ENCODE data around the gene FMNL3. TPM values are rescaled to one million over a fixed set of nuclear protein-coding genes. Genes with fewer than 3 reads are reported as not detected.

Gene FMNL3
- total RNA-seq, 1 experiment from 2014 or later = 3.5 TPM

- ChIA-PET POLR2A (no interaction called here), CTCF (no interaction called here), RAD21 (ENCODE audit: low non-redundant PET in 1 of 2, low total read pairs in 2 of 2, uncharacterized antibody in 2 of 2, unreplicated experiment in 2 of 2) (no interaction called here)
- Histone ChIP-seq H3K9me2 (ENCODE audit: insufficient read depth) (0 out of 2 replicates have a peak, but pooled peaks cover 2% of the 10 kb centered on the region), H2AFZ (ENCODE audit: low read depth, low read length, poor library complexity, severe bottlenecking) (no peak overlapping the region), H3K4me3 (replicated peaks in 1 of 2; ENCODE audit: low read depth in 1 of 2, low read length in 2 of 2) (no peak overlapping the region), H4K20me1 (ENCODE audit: insufficient read depth) (no peaks in the 10 kb centered on the region), H3K27me3 (ENCODE audit: insufficient read depth, low read length) (no peaks in the 10 kb centered on the region), H3K4me1 (ENCODE audit: control insufficient read depth in 1 of 2, insufficient read depth in 2 of 2, low read length in 2 of 2) (peaks cover 0 to 11% of the 10 kb centered on the region in 2 experiments; a peak in 2 of 4 replicates), H3K79me2 (ENCODE audit: insufficient read depth, low read length) (no peaks in the 10 kb centered on the region), H3K27ac (ENCODE audit: low read depth, low read length) (no peak overlapping the region), H3K9me3 (ENCODE audit: control insufficient read depth in 1 of 2, insufficient read depth in 1 of 2, low read depth in 1 of 2, low read length in 2 of 2) (no peaks in the 10 kb centered on the region), H3K36me3 (ENCODE audit: control insufficient read depth in 1 of 2, insufficient read depth in 2 of 2, low read length in 2 of 2) (no peaks in the 10 kb centered on the region), H3K4me2 (ENCODE audit: low read length) (no peak overlapping the region), H3K9ac (ENCODE audit: low read length) (no peak overlapping the region)
- intact Hi-C loops (cut with micrococcal nuclease) = no loop called here
- no TSS peak for BruUV-seq (replicated peaks)
- TF ChIP-seq TCF7L2 (IDR thresholded peaks at IDR 0.05; ENCODE audit: borderline replicate concordance, extremely low read depth, insufficient read depth, insufficient read length) (no peak), SP1 (IDR thresholded peaks at IDR 0.05; ENCODE audit: low read depth) (no peak), JUND (IDR thresholded peaks at IDR 0.05) (no peak), POLR2AphosphoS5 (IDR thresholded peaks at IDR 0.05; ENCODE audit: low read depth, low read length) (no peak)
- ATAC-seq = no peak
- DNase-seq (ENCODE audit: low read depth, low spot score) = no peak
Observed at GRCh38 chr12:49664167-49664566, 43.0 kb downstream of the FMNL3 start.

DNA sequence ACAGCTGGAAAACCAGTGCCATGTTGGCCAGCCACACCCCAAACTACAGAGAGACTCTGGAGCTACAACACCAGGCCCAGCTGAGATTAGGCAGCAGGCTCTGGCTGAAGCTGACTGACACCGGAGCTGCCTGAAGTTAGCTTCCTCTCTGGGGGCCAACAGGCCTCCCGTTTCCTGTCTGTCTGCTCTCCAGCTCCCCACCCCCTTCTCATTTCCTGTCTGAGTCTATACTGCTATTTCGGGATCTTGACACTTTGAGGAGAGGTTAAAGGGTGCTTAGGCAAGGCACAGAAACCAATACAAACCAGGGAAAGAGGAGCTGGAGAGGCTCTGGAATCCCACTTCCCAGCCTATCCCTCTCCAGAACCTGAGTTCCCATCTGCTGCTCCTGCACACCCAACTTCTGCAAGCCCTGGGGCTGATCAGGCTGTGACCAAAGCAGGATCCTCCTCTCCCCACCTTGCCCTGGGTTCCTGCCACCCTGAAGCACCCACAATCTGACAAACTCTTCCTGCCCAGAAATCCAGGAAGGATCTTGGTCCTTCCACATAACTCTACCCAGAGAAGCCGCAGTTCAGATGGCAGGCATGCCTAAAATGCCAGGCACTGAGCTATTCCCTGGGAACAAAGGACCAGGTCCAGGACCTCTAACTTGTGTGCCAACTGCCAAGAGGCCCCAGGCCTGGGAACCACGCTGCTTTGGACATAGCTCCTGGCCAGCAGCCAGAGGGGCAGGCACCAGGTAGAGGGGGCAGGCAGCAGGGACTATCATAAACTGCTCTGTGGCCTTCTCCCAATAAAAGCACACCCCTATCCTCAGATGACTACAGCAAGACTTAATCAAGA is 44.0 kb downstream of the FMNL3 start:
- Histone ChIP-seq H3K36me3 (ENCODE audit: control insufficient read depth in 1 of 2, insufficient read depth in 2 of 2, low read length in 2 of 2) (no peaks in the 10 kb centered on the region), H3K79me2 (ENCODE audit: insufficient read depth, low read length) (no peaks in the 10 kb centered on the region), H3K9me3 (ENCODE audit: control insufficient read depth in 1 of 2, insufficient read depth in 1 of 2, low read depth in 1 of 2, low read length in 2 of 2) (no peaks in the 10 kb centered on the region), H3K9ac (ENCODE audit: low read length) (no peak overlapping the region), H3K4me1 (ENCODE audit: control insufficient read depth in 1 of 2, insufficient read depth in 2 of 2, low read length in 2 of 2) (peaks cover 0 to 11% of the 10 kb centered on the region in 2 experiments; a peak in 2 of 4 replicates), H3K27me3 (ENCODE audit: insufficient read depth, low read length) (no peaks in the 10 kb centered on the region), H3K4me2 (ENCODE audit: low read length) (peak overlapping the region; percentile 43; the same call in 1 of the 2 replicates), H3K27ac (ENCODE audit: low read depth, low read length) (no peak overlapping the region), H3K9me2 (ENCODE audit: insufficient read depth) (0 out of 2 replicates have a peak, but pooled peaks cover 2% of the 10 kb centered on the region), H3K4me3 (replicated peaks in 1 of 2; ENCODE audit: low read depth in 1 of 2, low read length in 2 of 2) (no peak overlapping the region), H4K20me1 (ENCODE audit: insufficient read depth) (no peaks in the 10 kb centered on the region), H2AFZ (ENCODE audit: low read depth, low read length, poor library complexity, severe bottlenecking) (no peak overlapping the region)
- no peak for ATAC-seq
- RAD21 ChIA-PET (ENCODE audit: low non-redundant PET in 1 of 2, low total read pairs in 2 of 2, uncharacterized antibody in 2 of 2, unreplicated experiment in 2 of 2) = no interaction called here
- no peak for DNase-seq (ENCODE audit: low read depth, low spot score)
- intact Hi-C loops (cut with micrococcal nuclease) = no loop called here
- TF ChIP-seq RAD21 (IDR thresholded peaks at IDR 0.05; ENCODE audit: low read depth) (no peak), TCF7L2 (IDR thresholded peaks at IDR 0.05; ENCODE audit: borderline replicate concordance, extremely low read depth, insufficient read depth, insufficient read length) (no peak), JUND (IDR thresholded peaks at IDR 0.05) (no peak)
- TF ChIP-seq, protein P1, sequence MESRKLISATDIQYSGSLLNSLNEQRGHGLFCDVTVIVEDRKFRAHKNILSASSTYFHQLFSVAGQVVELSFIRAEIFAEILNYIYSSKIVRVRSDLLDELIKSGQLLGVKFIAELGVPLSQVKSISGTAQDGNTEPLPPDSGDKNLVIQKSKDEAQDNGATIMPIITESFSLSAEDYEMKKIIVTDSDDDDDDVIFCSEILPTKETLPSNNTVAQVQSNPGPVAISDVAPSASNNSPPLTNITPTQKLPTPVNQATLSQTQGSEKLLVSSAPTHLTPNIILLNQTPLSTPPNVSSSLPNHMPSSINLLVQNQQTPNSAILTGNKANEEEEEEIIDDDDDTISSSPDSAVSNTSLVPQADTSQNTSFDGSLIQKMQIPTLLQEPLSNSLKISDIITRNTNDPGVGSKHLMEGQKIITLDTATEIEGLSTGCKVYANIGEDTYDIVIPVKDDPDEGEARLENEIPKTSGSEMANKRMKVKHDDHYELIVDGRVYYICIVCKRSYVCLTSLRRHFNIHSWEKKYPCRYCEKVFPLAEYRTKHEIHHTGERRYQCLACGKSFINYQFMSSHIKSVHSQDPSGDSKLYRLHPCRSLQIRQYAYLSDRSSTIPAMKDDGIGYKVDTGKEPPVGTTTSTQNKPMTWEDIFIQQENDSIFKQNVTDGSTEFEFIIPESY (IDR thresholded peaks at IDR 0.05; ENCODE audit: extremely low read depth, insufficient replicate concordance, low read length) = no peak
- POLR2A ChIA-PET = no interaction called here
- CTCF ChIA-PET = no interaction called here
- no TSS peak for BruUV-seq (replicated peaks)
